T-helper 2 cell (primary cell): ENCODE measurements around the gene NRBF2.
"Not testable (repeated sequence)": the region's sequence is repeated elsewhere in the genome, so short reads cannot be mapped to it uniquely, and the experiment has no call there.

ENCODE experiments used
- DNase-seq, 5 experiments: peaks; one replicate each; pipeline versions ENCODE4 v3.0.0 to v3.0.0-alpha.2; 2012 to 2022
- total RNA-seq, 2 donors: gene quantifications; one replicate each; lab custom pipeline; 2026; lab: John Stamatoyannopoulos, UW

NRBF2 gene
- total RNA-seq = 30.2 to 32.1 reads per million in 2 donors

DNA sequence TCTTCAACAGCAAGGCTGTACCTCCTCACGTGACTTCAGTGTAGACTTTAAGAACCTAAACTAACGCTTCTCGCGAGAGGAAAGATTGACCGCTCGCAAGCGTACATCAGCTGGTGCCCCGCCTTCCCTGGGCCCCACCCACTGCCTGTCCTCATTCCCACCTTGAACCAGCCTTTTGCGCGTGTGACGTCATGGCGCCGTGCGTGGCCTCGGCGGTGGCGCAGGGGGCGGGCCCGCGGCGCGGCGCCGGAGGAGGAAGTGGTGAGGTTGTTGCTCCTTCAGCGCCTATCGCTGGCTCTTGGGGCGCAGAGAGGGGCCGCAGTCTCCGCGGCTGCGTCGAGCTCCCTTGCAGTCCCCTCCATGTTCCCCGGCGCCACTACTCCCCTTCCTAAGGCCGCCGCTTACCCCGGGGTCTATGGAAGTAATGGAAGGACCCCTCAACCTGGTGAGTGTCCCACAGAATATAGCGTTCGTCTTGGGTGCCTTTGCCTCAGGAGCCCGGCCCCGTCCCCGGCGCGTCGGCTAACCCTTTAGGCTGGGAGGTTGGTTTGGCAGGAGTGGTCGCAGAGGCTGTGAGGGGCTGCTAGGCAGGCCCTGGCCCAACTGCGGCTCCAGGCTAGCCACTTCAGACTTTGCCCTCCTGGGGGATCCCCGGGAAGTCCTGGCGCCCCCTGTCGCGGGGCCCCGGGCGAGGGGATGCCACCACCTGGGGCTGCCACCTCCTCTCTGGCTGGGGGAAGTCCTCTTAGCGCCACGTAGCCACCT, at the start of gene NRBF2:
TSS of gene NRBF2 (plus strand) at position 273 of the 765 bp plus-strand sequence. CDS start at position 416, 143 bp downstream.
- DNase-seq = peak; percentile 87 to 99 (median 94)

DNA sequence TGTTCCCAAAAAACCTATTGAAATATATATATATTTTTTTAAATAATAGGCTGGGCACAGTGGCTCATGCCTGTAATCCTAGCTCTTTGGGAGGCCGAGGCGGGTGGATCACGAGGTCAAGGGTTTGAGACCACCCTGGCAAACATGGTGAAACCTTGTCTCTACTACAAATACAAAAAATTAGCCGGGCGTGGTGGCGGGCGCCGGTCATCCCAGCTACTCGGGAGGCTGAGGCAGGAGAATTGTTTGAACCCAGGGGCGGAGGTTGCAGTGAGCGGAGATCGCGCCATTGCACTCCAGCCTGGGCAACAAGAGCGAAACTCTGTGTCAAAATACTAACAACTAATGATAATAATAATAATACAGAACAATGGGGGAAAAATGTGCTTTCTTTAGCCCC, 49.7 kb upstream of the NRBF2 start:
- DNase-seq = not testable (repeated sequence)

DNA sequence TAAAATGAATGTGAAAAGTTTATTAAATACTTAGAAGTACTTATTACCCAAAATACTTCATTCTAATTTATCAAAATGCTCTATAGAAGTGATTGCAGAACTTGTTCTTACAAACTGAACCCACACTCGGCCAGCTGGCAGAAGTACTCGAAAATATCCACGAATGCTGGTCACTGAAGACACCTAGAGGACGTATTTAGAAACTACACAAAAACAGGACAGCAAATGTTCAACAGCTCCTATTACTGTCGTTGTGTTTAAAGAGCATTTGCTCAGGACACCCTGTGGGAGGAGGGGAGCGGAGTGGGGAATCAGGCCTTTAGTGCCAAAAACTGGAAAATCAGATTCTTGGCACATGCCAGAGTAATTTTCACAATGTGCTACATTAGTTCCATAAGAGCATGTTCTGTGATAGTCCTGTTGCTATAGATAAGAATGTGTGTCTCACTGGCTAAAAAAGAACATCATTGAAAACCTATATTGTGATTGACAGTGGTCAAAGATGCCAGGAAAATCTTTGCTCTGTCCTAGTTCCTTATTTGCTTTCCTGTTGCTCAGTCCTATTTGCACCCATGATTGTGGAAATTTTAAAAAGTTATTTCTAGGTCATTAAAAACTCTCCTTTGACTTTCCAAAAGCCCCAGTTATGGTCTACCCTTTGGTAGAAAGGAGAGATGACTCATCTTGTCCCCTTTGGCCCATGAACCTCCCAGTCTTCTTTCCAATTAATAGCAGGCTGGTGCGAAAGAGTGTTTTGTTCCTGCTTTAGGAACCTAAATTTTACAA, 49.0 kb upstream of the NRBF2 start:
- DNase-seq = peak in 3 of 5 experiments; percentile 20 to 75 (median 27)

DNA sequence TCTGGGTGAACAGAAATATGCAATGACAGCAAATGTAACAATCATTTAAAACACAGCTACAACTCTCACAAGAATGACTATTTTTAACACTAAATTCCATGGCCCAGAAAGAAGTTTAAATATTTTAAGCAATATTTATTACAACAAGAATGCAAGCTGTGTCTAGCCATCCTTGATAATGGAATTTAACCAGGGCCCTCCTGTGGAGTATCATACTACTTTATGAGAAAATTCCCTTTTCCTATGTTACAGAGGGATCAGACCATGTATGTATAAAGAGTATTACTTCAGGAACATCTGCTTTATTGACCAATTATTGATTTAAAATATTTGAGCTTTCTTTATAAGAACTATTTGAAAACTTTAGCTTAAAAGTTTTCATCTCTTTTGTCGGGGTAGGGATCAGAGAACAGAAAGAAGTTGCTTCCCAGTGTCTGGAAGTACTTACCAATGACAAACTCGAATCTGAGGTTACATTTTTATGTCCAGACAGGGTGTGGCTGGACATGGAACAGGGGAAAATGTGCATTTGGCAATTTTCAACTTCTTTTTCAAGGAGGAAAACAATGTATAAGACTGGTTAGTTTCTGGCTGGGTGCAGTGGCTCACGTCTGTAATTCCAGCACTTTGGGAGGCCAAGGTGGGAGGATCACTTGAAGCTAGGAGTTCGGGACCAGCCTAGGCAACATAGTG, 48.3 kb upstream of the NRBF2 start:
- DNase-seq = no peak

DNA sequence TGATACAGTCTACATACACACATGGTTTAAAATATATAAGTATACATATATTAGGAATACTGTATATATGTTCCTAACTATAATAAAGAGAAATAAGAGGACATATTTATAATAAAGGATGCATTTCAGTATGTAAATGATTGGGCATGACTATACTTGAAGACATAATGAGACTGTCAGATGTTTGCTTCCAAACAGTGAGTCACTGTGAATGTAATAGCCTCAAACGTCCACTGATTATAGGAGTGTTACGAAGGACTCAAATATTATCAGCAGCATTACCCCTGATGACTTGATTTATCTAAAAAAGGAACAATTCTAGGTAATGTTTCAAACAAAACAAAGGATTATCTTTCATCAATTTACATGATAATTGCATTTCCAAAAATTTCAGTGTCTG, 39.9 kb upstream of the NRBF2 start:
- DNase-seq = no peak

DNA sequence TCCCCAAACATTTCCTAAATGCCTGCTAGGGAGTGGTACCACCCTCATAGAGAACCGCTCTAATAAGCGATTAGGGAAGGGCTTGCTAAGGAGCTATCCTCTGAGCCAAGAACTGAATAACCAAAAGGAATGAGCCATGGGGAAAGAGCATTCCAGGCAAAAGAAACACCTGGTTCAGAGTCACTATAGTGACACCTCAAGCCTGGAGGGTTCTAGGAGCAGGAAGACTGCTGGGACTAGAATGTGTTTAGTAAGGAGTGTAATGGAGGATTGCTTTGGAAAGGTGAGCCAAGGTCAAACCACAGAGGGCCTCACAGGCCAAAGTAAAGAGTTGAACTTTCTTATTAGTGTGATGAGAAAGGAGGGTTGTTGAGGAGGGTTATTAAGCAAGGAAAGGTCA, 38.7 kb upstream of the NRBF2 start:
- no peak for DNase-seq

DNA sequence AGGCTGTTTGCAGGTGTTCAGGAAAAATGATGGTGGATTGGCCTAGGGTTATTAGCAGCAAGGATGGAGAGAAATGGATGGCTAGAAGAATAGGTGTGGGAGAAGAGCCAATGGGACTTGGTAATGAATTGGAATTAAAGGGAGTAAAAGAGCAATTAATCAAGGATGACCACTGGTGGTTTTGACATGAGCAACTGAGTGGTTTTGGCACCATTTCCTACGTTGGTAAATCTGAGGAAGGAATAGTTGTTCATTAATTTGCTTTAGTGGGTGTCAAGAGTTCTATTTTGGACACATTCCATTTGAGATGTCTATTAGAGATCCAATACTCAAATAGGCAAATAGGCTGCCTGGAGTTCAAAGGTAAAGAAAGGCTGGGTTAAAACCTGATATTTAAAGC, 38.2 kb upstream of the NRBF2 start:
- DNase-seq = no peak

DNA sequence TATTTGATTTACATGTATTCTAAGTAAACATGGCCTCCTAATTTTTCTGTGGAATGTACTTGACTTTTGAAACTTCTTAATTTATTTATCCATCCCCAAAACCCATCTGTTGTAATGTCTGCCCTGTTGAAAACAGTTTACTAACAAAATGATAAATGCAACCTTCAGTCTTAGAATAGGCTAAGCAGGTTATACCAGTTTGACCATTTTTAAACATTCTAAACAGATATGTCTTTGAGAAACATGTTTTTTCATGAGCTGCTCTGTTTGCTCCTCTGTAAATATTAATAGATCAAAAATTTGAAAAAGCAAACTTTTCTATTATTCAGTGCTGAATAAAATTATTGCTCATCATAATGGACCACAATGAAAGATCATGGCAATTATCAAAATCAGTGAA, 33.4 kb upstream of the NRBF2 start:
- DNase-seq = no peak

DNA sequence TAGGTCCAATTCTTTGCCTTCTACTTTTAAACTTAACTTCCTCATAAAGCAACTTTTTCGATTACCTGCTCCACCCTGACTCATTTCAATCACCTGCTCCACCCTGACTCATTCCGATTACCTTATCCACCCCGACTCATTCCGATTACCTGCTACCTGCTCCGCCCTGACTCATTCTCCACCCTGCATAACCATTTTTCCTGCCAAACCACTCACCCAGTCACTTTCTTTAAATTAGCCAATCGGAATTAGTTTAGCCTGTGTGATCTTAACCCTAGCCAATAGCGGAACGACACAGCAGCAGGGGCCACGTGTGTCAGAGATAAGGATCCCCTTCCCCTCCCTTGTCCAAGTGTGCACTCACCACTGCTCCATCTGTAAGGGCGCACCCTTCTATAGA, 32.0 kb upstream of the NRBF2 start:
- not testable (repeated sequence) for DNase-seq

DNA sequence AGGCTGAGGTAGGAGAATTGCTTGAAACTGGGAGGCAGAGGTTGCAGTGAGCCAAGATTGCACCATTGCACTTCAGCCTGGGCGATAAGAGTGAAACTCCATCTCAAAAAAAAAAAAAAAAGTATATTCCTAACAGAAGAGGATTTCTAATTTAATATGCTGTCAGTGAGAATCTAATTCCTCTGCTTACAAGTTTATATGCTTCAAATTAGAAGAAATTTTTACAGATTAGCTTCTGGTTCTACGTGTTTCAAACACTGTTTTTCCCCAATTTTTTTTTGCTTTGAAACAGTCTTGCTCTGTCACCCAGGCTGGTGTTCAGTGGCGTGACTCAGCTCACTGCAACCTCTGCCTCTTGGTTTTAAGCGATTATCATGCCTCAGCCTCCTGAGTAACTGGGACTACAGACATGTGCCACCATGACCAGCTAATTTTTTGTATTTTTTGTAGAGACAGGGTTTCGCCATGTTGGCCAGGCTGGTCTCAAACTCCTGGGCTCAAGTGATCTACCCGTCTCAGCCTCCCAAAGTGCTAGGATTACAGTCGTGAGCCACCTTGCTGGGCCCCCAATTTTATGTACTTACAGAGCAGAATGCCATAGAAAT, 30.7 kb upstream of the NRBF2 start:
- DNase-seq = not testable (repeated sequence)

DNA sequence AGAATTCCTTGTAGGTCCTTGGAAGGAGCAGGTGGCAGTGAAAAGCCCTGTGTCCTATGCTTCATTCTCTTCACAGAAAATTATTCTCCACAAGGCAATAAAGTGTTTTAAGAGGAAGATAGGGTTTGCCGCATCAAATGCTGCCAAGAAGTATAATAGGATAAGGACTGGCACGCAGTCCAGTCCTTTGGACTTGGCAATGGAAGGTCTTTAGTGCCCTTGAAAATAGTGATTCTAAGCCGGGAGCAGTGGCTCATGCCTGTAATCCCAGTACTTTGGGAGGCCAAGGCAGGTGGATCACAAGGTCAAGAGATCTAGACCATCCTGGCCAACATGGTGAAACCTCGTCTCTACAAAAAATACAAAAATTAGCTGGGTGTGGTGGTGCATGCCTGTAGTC, 29.9 kb upstream of the NRBF2 start:
- DNase-seq = not testable (repeated sequence)

DNA sequence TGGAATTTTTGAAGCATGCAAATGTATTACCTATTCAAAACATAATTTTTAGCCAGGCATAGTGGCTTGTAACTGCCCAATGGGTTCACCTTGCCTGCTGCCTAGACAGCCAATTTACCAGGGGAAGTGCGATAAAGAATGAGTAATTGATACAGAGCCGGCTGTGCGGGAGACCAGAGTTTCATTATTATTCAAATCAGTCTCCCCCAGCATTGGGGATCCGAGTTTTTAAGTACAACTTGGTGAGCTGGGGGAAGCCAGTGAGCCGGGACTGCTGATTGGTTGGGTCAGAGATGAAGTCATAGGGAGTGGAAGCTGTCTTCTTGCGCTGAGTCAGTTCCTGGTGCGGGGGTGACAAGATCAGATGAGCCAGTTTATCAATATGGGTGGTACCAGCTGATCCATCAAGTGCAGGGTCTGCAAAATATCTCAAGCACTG, 29.1 kb upstream of the NRBF2 start:
- peak in 2 of 5 experiments; percentile 33 to 79 for DNase-seq

DNA sequence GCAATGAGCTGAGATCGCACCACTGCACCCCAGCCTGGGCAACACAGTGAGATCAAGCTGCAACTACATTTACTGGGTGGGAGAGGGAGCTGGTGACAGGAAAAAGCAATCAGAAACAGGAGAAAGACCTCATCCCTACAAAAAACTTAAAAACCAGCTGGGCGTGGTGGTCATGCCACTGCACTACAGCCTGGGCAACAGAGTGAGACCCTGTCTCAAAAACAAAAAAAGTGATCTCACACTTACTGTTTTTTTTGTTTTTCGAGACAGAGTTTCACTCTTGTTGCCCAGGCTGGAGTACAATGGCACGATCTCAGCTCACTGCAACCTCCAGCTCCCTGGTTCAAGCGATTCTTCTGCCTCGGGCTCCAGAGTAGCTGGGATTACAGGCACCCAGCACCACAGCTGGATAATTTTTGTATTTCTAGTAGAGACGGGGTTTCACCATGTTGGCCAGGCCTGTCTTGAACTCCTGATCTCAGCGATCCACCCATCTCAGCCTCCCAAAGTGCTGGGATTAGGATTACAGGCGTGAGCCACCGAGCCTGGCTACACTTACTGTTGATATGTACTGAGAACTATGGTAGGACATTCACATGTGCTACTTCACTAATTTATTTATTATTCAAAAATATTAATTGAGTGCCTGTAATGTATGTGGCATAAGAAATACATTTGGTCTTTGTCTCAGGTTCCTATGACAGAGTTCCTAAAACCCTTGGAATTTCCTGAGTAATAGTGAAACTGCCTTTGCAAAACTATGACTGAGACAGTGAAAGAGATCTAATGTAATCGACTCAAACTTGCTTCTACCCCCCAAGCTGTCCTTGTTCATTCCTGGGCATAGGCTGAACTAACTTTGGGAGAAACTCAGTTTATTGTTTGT, 27.7 kb upstream of the NRBF2 start:
- no peak for DNase-seq

DNA sequence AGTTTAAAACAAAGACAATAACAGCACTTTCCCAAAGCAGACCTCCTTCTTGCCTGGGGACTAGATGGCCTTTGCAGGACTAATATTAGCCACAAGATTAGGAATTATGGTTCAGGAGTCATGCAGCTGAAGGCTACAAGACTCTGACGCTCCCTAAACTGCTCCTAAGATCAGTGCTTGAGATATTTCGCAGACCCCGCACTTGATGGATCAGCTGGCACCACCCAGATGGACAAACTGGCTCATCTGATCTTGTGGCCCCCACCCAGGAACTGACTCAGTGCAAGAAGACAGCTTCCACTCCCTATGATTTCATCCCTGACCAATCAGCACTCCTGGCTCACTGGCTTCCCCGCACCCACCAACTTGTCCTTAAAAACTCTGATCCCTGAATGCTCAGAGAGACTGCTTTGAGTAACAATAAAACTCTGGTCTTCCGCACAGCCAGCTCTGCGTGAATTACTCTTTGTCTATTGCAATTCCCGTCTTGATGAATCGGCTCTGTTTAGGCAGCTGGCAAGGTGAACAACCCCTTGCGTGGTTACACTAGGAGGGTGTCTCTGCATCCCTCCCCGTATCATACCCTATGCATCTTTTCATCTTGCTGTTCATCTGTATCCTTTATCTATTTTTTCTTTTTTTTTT, 26.9 kb upstream of the NRBF2 start:
- no peak for DNase-seq

DNA sequence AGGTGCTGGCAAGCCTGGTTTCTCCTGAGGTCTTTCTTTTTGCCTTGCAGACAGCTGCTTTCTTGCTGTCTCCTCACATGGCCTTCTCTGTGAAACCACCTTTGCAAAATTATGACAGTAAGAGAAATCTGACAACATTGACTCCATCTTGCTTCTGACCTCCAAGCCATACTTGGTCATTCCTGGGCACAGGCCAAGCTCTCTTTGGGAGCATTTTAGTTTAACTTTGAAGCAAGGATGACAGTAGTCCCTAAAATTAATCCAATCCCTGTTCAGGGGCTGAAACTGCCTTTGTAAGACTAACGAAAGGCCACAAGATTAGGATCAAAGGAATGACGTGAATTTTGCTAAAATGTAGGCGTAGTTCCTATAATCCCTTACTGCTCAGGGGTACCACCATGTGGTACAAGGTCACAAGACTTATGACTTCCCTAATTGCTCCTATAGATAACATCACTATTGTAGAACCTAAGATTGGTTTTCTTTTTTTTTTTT, 25.1 kb upstream of the NRBF2 start:
- DNase-seq = no peak

DNA sequence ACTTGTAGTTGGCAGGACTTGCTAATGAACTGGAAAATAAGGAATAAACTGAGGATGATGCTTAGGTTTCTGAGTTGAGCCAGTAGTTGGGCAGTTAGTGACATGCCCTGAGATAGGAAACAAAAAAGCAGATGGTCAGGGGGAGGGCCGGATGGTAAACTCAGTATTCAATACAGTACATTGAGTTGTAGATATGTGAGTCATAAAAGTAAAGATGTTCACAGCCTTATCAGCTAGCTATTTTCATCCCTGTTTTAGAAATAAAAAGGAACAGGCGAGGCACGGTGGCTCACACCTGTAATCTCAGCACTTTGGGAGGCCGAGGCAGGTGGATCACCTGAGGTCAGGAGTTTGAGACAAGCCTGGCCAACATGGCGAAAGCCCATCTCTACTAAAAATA, 22.2 kb upstream of the NRBF2 start:
- DNase-seq = no peak

DNA sequence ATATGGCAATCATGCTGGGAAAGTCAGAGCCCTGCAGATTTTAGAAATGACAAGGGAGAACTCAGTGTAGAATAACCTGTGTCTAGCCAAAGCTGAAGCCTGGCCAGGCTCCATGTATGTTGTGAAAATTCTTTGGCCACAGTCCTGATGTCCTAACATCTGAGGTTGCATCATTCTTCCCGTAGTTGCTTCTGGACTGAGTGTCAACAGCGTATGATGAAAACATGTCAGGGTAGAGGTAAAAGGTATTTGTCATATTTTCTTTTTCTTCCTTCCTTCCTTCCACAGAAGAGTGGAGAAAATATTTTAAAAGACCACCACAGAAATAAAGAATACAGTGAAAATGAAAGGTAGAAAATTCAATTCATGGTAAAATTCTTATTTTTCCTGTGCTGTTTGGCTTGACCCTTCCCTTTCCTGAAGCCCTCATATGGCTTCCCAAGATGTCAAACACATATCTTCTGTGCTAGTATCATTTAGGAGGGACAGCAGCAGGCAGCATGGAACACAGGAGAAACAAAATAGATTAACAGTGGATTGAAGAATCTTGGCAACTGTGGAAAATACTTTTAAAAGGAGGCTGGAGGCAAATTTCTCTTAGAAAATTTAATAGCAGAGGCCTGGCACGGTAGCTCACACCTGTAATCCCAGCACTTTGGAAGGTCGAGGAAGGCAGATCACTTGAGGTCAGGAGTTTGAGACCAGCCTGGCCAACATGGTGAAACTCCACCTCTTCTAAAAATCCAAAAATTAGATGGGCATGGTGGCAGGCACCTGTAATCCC, 18.9 kb upstream of the NRBF2 start:
- no peak for DNase-seq

DNA sequence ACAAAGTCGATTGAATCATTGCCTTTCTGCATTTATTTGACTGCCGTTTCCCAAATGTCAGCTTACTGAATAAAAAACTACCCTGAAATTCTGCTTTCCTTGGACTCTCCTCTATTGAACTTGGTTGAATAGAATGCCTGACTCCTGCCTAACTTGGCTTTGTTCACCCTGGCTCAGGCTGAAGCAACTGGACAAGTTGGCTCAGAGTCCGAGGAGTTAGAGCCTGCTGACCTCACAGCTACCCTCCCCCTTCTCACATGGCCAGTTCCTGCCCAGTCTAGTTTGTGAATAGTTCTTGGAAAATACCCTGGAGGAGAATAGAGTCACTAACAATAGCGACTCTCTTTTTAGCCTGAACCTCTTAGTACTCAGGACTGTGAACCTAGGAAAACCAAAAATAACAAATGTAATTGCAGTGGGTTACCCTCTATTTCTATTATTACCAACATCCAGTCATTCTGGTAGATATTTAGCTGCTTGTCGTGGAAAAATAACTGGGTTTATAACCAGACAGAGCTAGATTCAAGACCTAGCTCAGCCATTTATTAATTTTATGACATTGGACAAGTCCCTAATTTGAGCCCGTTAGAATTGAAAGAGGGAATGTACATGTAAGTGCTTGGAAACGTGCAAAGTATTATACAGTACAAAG, 17.3 kb upstream of the NRBF2 start:
- DNase-seq = no peak

DNA sequence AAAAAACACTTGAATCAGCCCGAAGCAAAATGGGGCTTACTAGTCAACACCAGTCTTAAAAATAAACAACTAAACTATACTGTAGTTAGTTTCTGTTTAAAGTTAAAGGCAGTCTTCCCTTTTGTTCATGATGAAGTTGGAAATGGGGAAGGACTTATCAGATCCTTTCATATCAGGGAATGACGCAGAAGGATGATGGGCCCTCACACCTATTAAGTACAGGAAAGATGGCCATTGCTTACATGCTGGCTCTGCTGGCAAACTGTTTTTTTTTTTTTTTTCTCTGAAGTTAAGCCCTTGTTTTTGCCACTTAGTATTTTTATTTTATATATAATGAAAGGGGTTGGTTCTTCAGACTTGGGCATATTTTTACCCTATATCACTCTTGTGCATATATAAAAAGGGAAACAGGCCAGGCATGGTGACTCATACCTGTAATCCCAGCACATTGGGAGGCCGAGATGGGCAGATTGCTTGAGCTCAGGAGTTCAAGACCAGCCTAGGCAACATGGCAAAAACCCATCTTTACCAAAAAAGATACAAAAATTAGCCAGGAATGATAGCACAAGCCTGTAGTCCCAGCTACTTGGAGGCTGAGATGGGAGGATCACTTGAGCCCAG, 16.6 kb upstream of the NRBF2 start:
- no peak for DNase-seq
